Transverse colon (tissue), 4 donors: ENCODE measurements around the gene IGSF6. TPM values are rescaled to one million over a fixed set of nuclear protein-coding genes. Genes with fewer than 3 reads are reported as not detected.

Source experiments
- DNase-seq: peaks from one replicate; pipeline ENCODE4 v3.0.0-alpha.2; 2019
- H3K27ac ChIP-seq, 4 donors: fragments of 200-600 bp; sonication (generic); 2 replicates each; pipeline ENCODE4 v1.5.1; 2016 to 2018; ENCODE audit warnings: inconsistent platforms in 4 of 4
- H3K27me3 ChIP-seq: fragments of 200-600 bp; sonication (generic); 2 replicates; pipeline ENCODE4 v1.5.1; 2017; ENCODE audit warnings: inconsistent platforms
- H3K36me3 ChIP-seq, 4 donors: fragments of 200-600 bp; sonication (generic); 2 replicates each; pipeline ENCODE4 v1.5.1; 2017 to 2019; ENCODE audit warnings: inconsistent platforms in 4 of 4
- H3K4me1 ChIP-seq, 4 donors: fragments of 200-600 bp; sonication (generic); 2 replicates each; pipeline ENCODE4 v1.5.1; 2017 to 2020; ENCODE audit warnings: inconsistent platforms in 4 of 4
- H3K4me3 ChIP-seq, 4 donors: fragments of 200-600 bp; sonication (generic); 1 replicate in 1 of 4; 2 replicates in 3 of 4; pipeline versions ENCODE4 v1.5.1 to v1.6.1; 2017 to 2019; ENCODE audit warnings: inconsistent platforms in 4 of 4
- H3K9me3 ChIP-seq, 2 donors: fragments of 200-600 bp; sonication (generic); 2 replicates each; pipeline ENCODE4 v1.5.1; 2017 to 2019; ENCODE audit warnings: inconsistent platforms in 2 of 2
- CTCF ChIP-seq, 5 experiments: fragments of 200-600 bp in 3 of 5; fragments of 450-650 bp in 2 of 5; sonication (generic) in 3 of 5; IDR thresholded peaks; 1 replicate in 2 of 5; 2 replicates in 3 of 5; pipeline ENCODE4 v1.5.1; 2016 to 2017; ENCODE audit warnings: antibody characterized with exemption in 5 of 5, inconsistent platforms in 3 of 5, mild to moderate bottlenecking in 2 of 5, moderate library complexity in 1 of 5
- EP300 ChIP-seq: sonication (generic); formaldehyde crosslinking; IDR thresholded peaks from one replicate; pipeline ENCODE4 v1.6.1; 2017; ENCODE audit warnings: antibody characterized with exemption, low read depth
- POLR2A ChIP-seq: fragments of 450-650 bp; IDR thresholded peaks from one replicate; pipeline ENCODE4 v1.6.1; 2016; ENCODE audit warnings: antibody characterized with exemption, mild to moderate bottlenecking, moderate library complexity
- POLR2AphosphoS5 ChIP-seq, 3 donors: sonication (generic); formaldehyde crosslinking; IDR thresholded peaks; one replicate each; pipeline ENCODE4 v1.6.1; 2016; ENCODE audit warnings: antibody characterized with exemption in 3 of 3
- WGBS, 2 donors: methylation state at CpG; one replicate each; pipeline ENCODE4 v1.1.5; 2018; ENCODE audit warnings: low coverage in 1 of 2; 5-methylcytosine and 5-hydroxymethylcytosine counted together
- in situ Hi-C, 4 donors: fragments of 200-750 bp; cut with MboI; loops; one replicate each; pipeline versions ENCODE4 v1.15.0 to v1.15.1; 2017; ENCODE audit warnings: low sequenced_read_pairs in 3 of 4, low pct_ligation_motif_present in 1 of 4, low pct_unique_long_range_greater_than_20kb in 1 of 4
- intact Hi-C: fragments of 100-400 bp; cut with DNase I; formaldehyde crosslinking; loops from one replicate; pipeline ENCODE4 v1.15.1; 2023; ENCODE audit warnings: low total_unique reads
- total RNA-seq, 4 donors: library from RNA; depleted of rRNA; stranded (reverse); fragments of >200 nt; gene quantifications; one replicate each; pipeline ENCODE4 v1.1.0, GENCODE V29; 2016

Gene IGSF6
- total RNA-seq, 4 donors from 2014 or later = 1.2 to 2.4 (median 2.2) TPM; not detected in 1

DNA sequence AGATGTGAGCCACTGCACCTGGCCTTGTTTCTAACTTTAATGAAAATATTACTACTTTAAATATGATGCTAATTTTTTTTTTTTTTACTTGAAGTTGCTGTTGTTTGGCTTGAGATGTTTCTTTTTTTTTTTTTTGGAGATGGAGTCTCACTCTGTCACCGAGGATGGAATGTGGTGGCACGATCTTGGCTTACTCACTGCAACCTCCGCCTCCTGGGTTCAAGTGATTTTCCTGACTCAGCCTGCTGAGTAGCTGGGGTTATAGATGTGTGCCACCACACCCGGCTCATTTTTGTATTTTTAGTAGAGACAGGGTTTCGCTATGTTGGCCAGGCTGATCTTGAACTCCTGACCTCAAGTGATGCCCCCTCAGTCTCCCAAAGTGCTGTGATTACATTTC is 23.6 kb downstream of the IGSF6 start:
- Histone ChIP-seq H3K27ac (no peak overlapping the region), H3K9me3 (no peaks in the 10 kb centered on the region), H3K4me1 (peaks cover 0 to 18% (median 8%) of the 10 kb centered on the region in 4 donors), H3K4me3 (no peak overlapping the region), H3K27me3 (no peaks in the 10 kb centered on the region), H3K36me3 (peaks cover 0 to 21% (median 5%) of the 10 kb centered on the region in 4 donors)
- in situ Hi-C loops = no loop called here
- intact Hi-C loops = no loop called here
- DNase-seq = no peak
- WGBS, 2 donors = 99 to 100% methylated on average over 2 to 5 of the region's 5 CpGs
- no peak for TF ChIP-seq EP300

GRCh38 chr16:21628121-21628726 is 24.2 kb downstream of the IGSF6 start:
- no peak for TF ChIP-seq POLR2AphosphoS5 (IDR thresholded peaks at IDR 0.05)
- TF ChIP-seq POLR2A = no peak
- TF ChIP-seq CTCF (IDR thresholded peaks at IDR 0.05) = no peak
- no peak for TF ChIP-seq EP300
- in situ Hi-C loops (no loop called here), intact Hi-C loops (no loop called here)
- peaks cover 0 to 23% (median 5%) of the 10 kb centered on the region in 4 donors for H3K36me3 ChIP-seq
- DNase-seq = no peak
- peaks cover 0 to 18% (median 8%) of the 10 kb centered on the region in 4 donors for H3K4me1 ChIP-seq
- H3K4me3 ChIP-seq = no peak overlapping the region
- no peaks in the 10 kb centered on the region for H3K27me3 ChIP-seq
- no peak overlapping the region for H3K27ac ChIP-seq
- H3K9me3 ChIP-seq = no peaks in the 10 kb centered on the region
- WGBS, 2 donors = 89 to 95% methylated on average over 1 to 5 of the region's 5 CpGs

DNA sequence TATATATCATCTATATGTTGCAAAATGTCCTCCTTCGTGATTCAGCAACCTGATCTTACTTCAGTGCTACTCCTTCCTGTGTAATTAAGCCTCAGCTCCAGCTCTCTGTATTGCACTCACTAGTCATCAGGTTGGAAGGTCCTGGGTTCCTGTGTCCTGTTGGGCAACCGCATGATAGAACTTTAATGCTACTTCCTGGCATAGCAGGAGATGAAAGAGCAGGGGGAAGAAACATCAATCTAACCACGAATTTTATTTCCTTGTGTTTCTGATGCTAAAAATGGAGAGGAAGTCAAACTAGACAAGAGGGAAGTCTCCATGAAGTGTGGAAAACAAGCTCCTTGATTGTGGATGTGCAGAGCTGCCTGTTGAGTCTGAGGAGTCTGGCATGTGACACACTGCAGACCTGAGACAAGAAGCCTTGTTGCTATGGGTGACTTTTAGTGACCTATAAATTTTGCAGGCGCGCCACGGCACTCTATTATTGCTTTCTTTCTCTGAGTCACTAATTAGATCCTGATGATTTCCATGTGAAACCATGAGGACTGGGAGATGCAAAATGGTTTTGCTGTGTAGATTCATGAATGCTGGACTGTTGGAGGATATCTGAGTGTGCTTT is 25.6 kb downstream of the IGSF6 start:
- Histone ChIP-seq H3K9me3 (no peaks in the 10 kb centered on the region), H3K27me3 (no peaks in the 10 kb centered on the region), H3K4me1 (peaks cover 0 to 18% (median 8%) of the 10 kb centered on the region in 4 donors), H3K36me3 (peaks cover 0 to 27% (median 5%) of the 10 kb centered on the region in 4 donors), H3K4me3 (no peak overlapping the region), H3K27ac (peak overlapping the region; percentile 10 to 31 (median 22))
- intact Hi-C loops = no loop called here
- in situ Hi-C loops = no loop called here
- TF ChIP-seq POLR2AphosphoS5 (IDR thresholded peaks at IDR 0.05) (peak in 1 of 3 donors; percentile 63), POLR2A (no peak)
- 26 to 52% methylated on average over 3 to 6 of the region's 6 CpGs for WGBS, 2 donors
- DNase-seq = no peak

GRCh38 chr16:21625026-21625425 is 27.4 kb downstream of the IGSF6 start:
- TF ChIP-seq EP300 (no peak), POLR2AphosphoS5 (IDR thresholded peaks at IDR 0.05) (no peak), CTCF (IDR thresholded peaks at IDR 0.05) (no peak), POLR2A (no peak)
- intact Hi-C loops (no loop called here), in situ Hi-C loops (no loop called here)
- WGBS, 2 donors = 71 to 78% methylated on average over 1 of the region's 1 CpG
- Histone ChIP-seq H3K27me3 (no peaks in the 10 kb centered on the region), H3K4me3 (no peak overlapping the region), H3K36me3 (peaks cover 0 to 24% (median 4%) of the 10 kb centered on the region in 4 donors), H3K4me1 (peaks cover 0 to 18% (median 8%) of the 10 kb centered on the region in 4 donors), H3K9me3 (no peaks in the 10 kb centered on the region), H3K27ac (no peak overlapping the region)
- no peak for DNase-seq

GRCh38 chr16:21622545-21622944 is 29.9 kb downstream of the IGSF6 start:
- H3K27me3 ChIP-seq = no peaks in the 10 kb centered on the region
- no peak overlapping the region for H3K4me3 ChIP-seq
- intact Hi-C loops (no loop called here), in situ Hi-C loops (no loop called here)
- H3K27ac ChIP-seq = no peak overlapping the region
- no peak for DNase-seq
- 90 to 94% methylated on average over 1 of the region's 1 CpG for WGBS, 2 donors
- H3K36me3 ChIP-seq = peaks cover 0 to 15% (median 0%) of the 10 kb centered on the region in 4 donors
- TF ChIP-seq CTCF (IDR thresholded peaks at IDR 0.05) (no peak), POLR2A (no peak), POLR2AphosphoS5 (IDR thresholded peaks at IDR 0.05) (no peak), EP300 (no peak)
- peaks cover 0 to 18% (median 8%) of the 10 kb centered on the region in 4 donors for H3K4me1 ChIP-seq
- no peaks in the 10 kb centered on the region for H3K9me3 ChIP-seq
